Lower leg skin (tissue), 4 donors: ENCODE measurements around the gene INSYN2B. TPM values are rescaled to one million over a fixed set of nuclear protein-coding genes. Genes with fewer than 3 reads are reported as not detected.

Source experiments
- DNase-seq, 2 donors: peaks; one replicate each; pipeline ENCODE4 v3.0.0-alpha.2; 2019; ENCODE audit warnings: low spot score in 2 of 2
- H3K4me3 ChIP-seq: fragments of 200-600 bp; sonication (generic); 2 replicates; pipeline ENCODE4 v1.5.1; 2017; ENCODE audit warnings: mild to moderate bottlenecking, low read depth; ENCODE audit not compliant: poor library complexity, severe bottlenecking
- CTCF ChIP-seq, 3 donors: fragments of 450-650 bp; IDR thresholded peaks; one replicate each; pipeline ENCODE4 v1.5.1; 2016; ENCODE audit warnings: antibody characterized with exemption in 3 of 3, mild to moderate bottlenecking in 3 of 3, moderate library complexity in 2 of 3
- POLR2A ChIP-seq, 2 donors: fragments of 450-650 bp; IDR thresholded peaks; one replicate each; pipeline ENCODE4 v1.6.1; 2016 to 2017; ENCODE audit warnings: antibody characterized with exemption in 2 of 2, mild to moderate bottlenecking in 1 of 2, moderate library complexity in 1 of 2
- WGBS, 2 donors: methylation state at CpG; one replicate each; pipeline ENCODE4 v1.1.5; 2018; 5-methylcytosine and 5-hydroxymethylcytosine counted together
- intact Hi-C: fragments of 100-400 bp; cut with DNase I; formaldehyde crosslinking; loops from one replicate; pipeline ENCODE4 v1.15.0; 2023; ENCODE audit warnings: low total_unique reads
- total RNA-seq, 4 donors: library from RNA; depleted of rRNA; stranded (reverse); fragments of >200 nt; gene quantifications; one replicate each; pipeline ENCODE4 v1.1.0, GENCODE V29; 2016

INSYN2B gene
- total RNA-seq, 4 donors from 2014 or later = 0.15 to 2.0 (median 0.82) TPM

- DNase-seq = no peak
- no peak for TF ChIP-seq CTCF (IDR thresholded peaks at IDR 0.05)
- no peak for TF ChIP-seq POLR2A (IDR thresholded peaks at IDR 0.05)
- H3K4me3 ChIP-seq = no peak overlapping the region
- 27 to 37% methylated on average over 1 of the region's 1 CpG for WGBS, 2 donors
- intact Hi-C loops = no loop called here
These were observed 149.0 kb downstream of the INSYN2B start for GRCh38 chr5:169831331-169831730.

GRCh38 chr5:169828385-169828784, 151.9 kb downstream of the INSYN2B start:
- DNase-seq = no peak
- intact Hi-C loops = no loop called here
- 77 to 91% methylated on average over 4 of the region's 4 CpGs for WGBS, 2 donors
- TF ChIP-seq POLR2A (IDR thresholded peaks at IDR 0.05) = no peak
- no peak for TF ChIP-seq CTCF (IDR thresholded peaks at IDR 0.05)
- H3K4me3 ChIP-seq = no peak overlapping the region

GRCh38 chr5:169827769-169828168, 152.5 kb downstream of the INSYN2B start:
- no peak overlapping the region for H3K4me3 ChIP-seq
- intact Hi-C loops = no loop called here
- no peak for TF ChIP-seq POLR2A (IDR thresholded peaks at IDR 0.05)
- no peak for TF ChIP-seq CTCF (IDR thresholded peaks at IDR 0.05)
- no peak for DNase-seq
- 59 to 65% methylated on average over 3 of the region's 3 CpGs for WGBS, 2 donors

- intact Hi-C loops = no loop called here
- 63 to 64% methylated on average over 5 of the region's 5 CpGs for WGBS, 2 donors
- H3K4me3 ChIP-seq = no peak overlapping the region
- TF ChIP-seq CTCF (IDR thresholded peaks at IDR 0.05) = no peak
- no peak for TF ChIP-seq POLR2A (IDR thresholded peaks at IDR 0.05)
- DNase-seq = no peak
These were observed 153.7 kb downstream of the INSYN2B start for GRCh38 chr5:169826618-169827017.

GRCh38 chr5:169817031-169817430, 163.3 kb downstream of the INSYN2B start:
- no peak overlapping the region for H3K4me3 ChIP-seq
- no peak for TF ChIP-seq CTCF (IDR thresholded peaks at IDR 0.05)
- WGBS, 2 donors = 33 to 51% methylated on average over 2 of the region's 2 CpGs
- DNase-seq = no peak
- intact Hi-C loops = no loop called here

- TF ChIP-seq CTCF (IDR thresholded peaks at IDR 0.05) = no peak
- DNase-seq = no peak
- no peak overlapping the region for H3K4me3 ChIP-seq
- WGBS, 2 donors = 80 to 89% methylated on average over 1 of the region's 1 CpG
- intact Hi-C loops = no loop called here
These were observed 165.8 kb downstream of the INSYN2B start for GRCh38 chr5:169814522-169814921.
